ENCODE data around the gene MRPS10.

Gene MRPS10

GRCh38 chr6:42163981-42164380, 53.7 kb downstream of the MRPS10 start:
- H3K9ac ChIP-seq (ENCODE audit: low read length), result no peak overlapping the region
- H3K9me3 ChIP-seq (ENCODE audit: control insufficient read depth, low read length), result no peaks in the 10 kb centered on the region
- peaks cover 17% of the 10 kb centered on the region for H3K4me1 ChIP-seq (ENCODE audit: control insufficient read depth, insufficient read depth, low read length)
- H3K4me3 ChIP-seq (ENCODE audit: low read length), result no peak overlapping the region
- H3K36me3 ChIP-seq (ENCODE audit: control insufficient read depth, insufficient read depth, low read length), result no peaks in the 10 kb centered on the region
- peaks cover 3% of the 10 kb centered on the region for H3K27me3 ChIP-seq (ENCODE audit: control insufficient read depth, insufficient read depth, low read length)

- H3K9ac ChIP-seq (ENCODE audit: low read length), result no peak overlapping the region
- no peak overlapping the region for H3K4me3 ChIP-seq (ENCODE audit: low read length)
- H3K36me3 ChIP-seq (ENCODE audit: control insufficient read depth, insufficient read depth, low read length), result no peaks in the 10 kb centered on the region
- peaks cover 3% of the 10 kb centered on the region for H3K27me3 ChIP-seq (ENCODE audit: control insufficient read depth, insufficient read depth, low read length)
- H3K9me3 ChIP-seq (ENCODE audit: control insufficient read depth, low read length), result no peaks in the 10 kb centered on the region
- H3K4me1 ChIP-seq (ENCODE audit: control insufficient read depth, insufficient read depth, low read length), result peaks cover 17% of the 10 kb centered on the region
Observed at GRCh38 chr6:42162812-42163211, 54.8 kb downstream of the MRPS10 start.

GRCh38 chr6:42162384-42162783, 55.3 kb downstream of the MRPS10 start:
- H3K4me3 ChIP-seq (ENCODE audit: low read length), result no peak overlapping the region
- no peak overlapping the region for H3K9ac ChIP-seq (ENCODE audit: low read length)
- H3K27me3 ChIP-seq (ENCODE audit: control insufficient read depth, insufficient read depth, low read length), result peaks cover 3% of the 10 kb centered on the region
- no peaks in the 10 kb centered on the region for H3K9me3 ChIP-seq (ENCODE audit: control insufficient read depth, low read length)
- peaks cover 17% of the 10 kb centered on the region for H3K4me1 ChIP-seq (ENCODE audit: control insufficient read depth, insufficient read depth, low read length)
- H3K36me3 ChIP-seq (ENCODE audit: control insufficient read depth, insufficient read depth, low read length), result no peaks in the 10 kb centered on the region

- no peak overlapping the region for H3K9ac ChIP-seq (ENCODE audit: low read length)
- no peaks in the 10 kb centered on the region for H3K36me3 ChIP-seq (ENCODE audit: control insufficient read depth, insufficient read depth, low read length)
- peaks cover 3% of the 10 kb centered on the region for H3K27me3 ChIP-seq (ENCODE audit: control insufficient read depth, insufficient read depth, low read length)
- H3K4me3 ChIP-seq (ENCODE audit: low read length), result no peak overlapping the region
- H3K4me1 ChIP-seq (ENCODE audit: control insufficient read depth, insufficient read depth, low read length), result peaks cover 9% of the 10 kb centered on the region
- H3K9me3 ChIP-seq (ENCODE audit: control insufficient read depth, low read length), result no peaks in the 10 kb centered on the region
Observed at GRCh38 chr6:42159431-42160024, 58.1 kb downstream of the MRPS10 start.

- no peaks in the 10 kb centered on the region for H3K36me3 ChIP-seq (ENCODE audit: control insufficient read depth, insufficient read depth, low read length)
- H3K9ac ChIP-seq (ENCODE audit: low read length), result no peak overlapping the region
- H3K4me1 ChIP-seq (ENCODE audit: control insufficient read depth, insufficient read depth, low read length), result peaks cover 16% of the 10 kb centered on the region
- H3K9me3 ChIP-seq (ENCODE audit: control insufficient read depth, low read length), result no peaks in the 10 kb centered on the region
- peaks cover 3% of the 10 kb centered on the region for H3K27me3 ChIP-seq (ENCODE audit: control insufficient read depth, insufficient read depth, low read length)
- H3K4me3 ChIP-seq (ENCODE audit: low read length), result no peak overlapping the region
Observed at GRCh38 chr6:42158631-42159030, 59.0 kb downstream of the MRPS10 start.

GRCh38 chr6:42158011-42158410, 59.6 kb downstream of the MRPS10 start:
- Histone ChIP-seq H3K9me3 (ENCODE audit: control insufficient read depth, low read length) (no peaks in the 10 kb centered on the region), H3K36me3 (ENCODE audit: control insufficient read depth, insufficient read depth, low read length) (no peaks in the 10 kb centered on the region), H3K9ac (ENCODE audit: low read length) (no peak overlapping the region), H3K4me3 (ENCODE audit: low read length) (no peak overlapping the region), H3K27me3 (ENCODE audit: control insufficient read depth, insufficient read depth, low read length) (peaks cover 3% of the 10 kb centered on the region), H3K4me1 (ENCODE audit: control insufficient read depth, insufficient read depth, low read length) (peaks cover 21% of the 10 kb centered on the region)

All from mucosa of stomach (tissue), 1 donor.